GM21786 (cell line): ENCODE results near the gene PDHA2.
"Not testable (repeated sequence)": the region's sequence is repeated elsewhere in the genome, so short reads cannot be mapped to it uniquely, and the experiment has no call there.

Experiments
- ATAC-seq: cut with Tn5 transposase; IDR thresholded peaks from one replicate; pipeline ENCODE4 v1.9.1; 2021; ENCODE audit not compliant: unreplicated experiment

Gene PDHA2

DNA sequence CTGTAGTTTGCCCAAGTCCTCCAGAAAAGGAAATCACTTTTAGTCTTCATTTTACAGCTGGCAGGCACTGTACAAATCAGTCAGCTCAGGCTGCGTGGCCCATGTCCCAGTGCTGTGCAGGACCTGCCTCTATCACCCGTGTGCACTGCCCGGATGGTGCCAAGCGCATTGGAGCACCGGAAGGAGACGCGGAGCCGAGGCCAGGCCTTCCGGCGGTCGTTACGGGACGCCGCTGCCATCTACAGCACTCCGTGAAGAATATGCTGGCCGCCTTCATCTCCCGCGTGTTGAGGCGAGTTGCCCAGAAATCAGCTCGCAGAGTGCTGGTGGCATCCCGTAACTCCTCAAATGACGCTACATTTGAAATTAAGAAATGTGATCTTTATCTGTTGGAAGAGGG lies at the start of gene PDHA2:
Gene PDHA2 (plus strand): TSS at position 203 of the 400 bp plus-strand sequence. CDS start 58 bp downstream, at position 261.
- ATAC-seq: no peak

DNA sequence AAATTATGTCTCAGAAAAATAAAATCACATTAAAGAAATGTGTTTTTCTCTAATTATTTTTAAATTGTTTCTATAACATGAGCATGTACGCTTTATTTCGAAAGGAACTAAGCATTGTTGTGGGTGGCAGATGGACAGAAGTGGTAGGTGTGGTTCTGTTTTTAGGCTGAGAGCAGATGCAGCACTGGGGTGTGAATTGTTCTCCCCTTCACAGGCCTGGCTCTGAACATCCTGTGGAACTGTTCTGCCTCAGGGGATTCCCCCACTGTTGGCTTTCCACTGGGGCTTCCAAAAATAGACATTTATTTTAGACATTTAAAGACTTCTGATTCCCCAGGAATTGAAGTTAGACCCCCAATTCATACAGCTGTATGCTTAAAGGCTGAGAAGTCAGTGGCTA lies 41.9 kb upstream of the PDHA2 start:
- ATAC-seq: no peak

DNA sequence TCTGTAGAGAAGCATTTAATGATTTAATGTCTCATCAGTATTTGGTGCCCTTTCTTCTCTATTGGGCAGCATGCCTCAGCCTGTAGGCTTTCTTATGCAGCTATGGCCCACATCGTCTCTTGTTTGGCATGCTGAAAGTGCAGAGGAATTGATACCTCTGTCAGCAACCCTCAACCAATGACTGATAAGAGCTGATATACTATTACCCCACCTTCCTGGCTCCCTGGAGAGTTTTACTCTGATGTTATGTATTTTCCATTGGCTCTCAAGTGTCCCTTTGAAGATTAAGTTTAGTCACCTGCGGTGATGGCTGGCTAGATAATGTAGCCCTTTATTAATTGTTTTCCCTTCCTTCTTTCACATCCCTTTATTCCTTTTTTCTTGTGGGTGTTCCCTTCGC lies 41.2 kb upstream of the PDHA2 start:
- ATAC-seq: no peak

DNA sequence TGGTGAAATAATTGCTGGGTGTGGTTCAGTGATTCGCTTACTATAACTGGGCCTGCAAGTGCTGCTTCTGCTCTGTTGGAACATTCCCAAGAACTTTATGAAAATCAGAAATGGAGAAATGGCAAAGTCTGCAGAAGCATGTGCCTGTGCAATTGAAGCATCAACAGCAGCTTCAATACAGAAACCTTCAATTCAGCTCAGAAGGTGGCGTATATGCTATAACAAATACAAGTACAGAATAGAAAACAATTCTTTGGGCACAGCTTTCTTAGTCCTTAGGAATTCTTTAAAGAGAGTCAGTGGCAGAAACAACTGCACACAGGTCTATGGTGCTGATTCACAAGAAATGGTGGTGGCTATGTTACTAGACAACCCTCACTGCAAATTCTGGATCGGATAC lies 18.0 kb upstream of the PDHA2 start:
- ATAC-seq: no peak

DNA sequence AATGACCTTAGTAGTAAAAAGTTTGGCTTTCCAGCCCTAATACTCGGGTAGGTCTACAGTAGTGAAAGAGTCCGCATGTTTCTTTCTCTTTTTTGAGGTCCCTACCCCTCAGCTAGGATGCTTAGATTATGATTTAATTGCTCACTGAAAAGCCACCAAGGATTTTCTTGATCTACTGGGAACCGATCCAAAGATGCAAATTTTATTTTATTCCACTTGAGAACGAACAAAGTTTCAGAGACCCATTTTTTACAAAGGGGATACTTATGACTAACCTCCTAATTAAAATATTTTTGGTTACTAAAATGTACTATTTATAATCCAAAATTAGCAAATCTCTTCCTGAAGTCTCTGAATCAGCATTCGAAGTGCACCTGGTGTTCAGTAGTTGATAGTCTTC lies 14.3 kb upstream of the PDHA2 start:
- no peak for ATAC-seq

DNA sequence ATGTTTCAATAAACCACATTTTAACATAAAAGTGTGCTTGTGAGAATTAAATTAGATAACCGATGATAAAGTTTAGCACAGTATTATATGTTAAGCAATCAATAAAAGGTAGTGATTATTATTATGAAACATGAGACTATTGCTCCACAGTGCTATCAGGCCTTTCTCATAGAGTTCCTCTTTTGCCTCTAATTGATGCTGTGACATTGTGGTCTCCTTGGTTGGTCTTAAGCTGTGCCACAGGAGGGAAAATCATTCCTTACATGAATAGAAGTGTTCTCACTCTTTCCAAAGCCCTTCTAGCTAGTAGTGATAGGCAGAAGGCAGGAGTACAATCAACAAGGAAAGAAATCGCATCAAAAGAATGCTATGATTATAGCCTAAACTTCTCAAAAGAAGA lies 9.2 kb upstream of the PDHA2 start:
- ATAC-seq: no peak

DNA sequence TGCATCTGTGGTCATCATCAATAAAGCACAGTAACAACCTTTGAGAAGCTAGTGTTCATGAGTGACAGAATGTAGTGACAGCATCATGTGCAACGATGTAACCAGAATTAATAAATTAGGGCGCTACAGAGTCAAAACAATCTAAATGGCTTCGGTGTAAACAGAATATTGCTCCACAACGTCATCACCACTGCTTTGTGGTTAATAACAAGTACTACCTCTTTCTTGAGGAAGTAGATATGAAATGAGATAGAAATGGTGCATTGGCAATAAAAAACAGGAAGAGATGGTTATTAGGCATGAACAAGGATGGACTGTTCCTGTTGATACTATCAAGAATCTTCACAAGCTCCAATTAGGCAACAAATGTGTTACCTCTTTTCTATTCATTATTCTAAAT lies 8.7 kb upstream of the PDHA2 start:
- ATAC-seq: no peak

DNA sequence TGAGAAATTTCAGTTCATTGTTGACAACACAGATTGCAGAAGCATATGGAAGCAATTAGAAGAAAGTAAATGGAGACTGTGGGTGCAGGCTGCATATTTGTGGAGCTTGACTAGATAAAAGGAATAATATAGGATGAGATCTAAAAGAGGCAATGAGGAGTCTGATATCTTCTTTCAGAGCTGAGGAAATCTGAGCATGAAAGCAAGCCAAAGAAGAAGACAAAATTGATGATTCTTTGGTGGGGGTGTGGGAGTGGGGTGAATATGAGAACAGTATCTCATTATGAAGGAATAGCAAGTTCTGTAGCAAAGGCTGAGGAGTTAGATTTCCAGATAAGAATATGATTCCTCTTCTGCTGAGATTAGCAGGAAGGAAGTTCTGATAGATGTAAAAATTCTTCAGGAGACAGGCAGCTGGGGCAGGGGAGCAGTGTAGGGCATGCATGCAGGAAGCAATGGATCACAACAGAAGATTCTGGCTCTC lies 6.1 kb upstream of the PDHA2 start:
- no peak for ATAC-seq

DNA sequence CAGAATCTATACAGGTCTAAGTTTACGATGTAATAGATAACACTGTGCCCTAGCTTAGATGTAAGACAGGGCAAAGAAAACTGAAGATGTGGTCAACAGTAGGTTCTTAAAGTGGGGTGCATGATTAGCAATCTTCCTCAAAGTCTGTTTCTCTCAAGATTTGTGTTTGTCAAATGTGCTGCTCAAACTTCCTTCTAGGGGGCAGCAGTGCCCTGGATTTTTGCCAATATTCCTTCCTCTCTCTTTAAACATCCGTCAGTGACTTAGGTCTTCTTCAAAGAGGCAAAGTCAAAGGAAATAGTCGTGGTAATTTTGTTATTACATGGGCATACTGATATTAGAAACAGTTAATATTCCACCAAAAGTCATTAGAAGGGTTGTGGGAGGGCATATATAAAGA lies 4.2 kb upstream of the PDHA2 start:
- no peak for ATAC-seq

DNA sequence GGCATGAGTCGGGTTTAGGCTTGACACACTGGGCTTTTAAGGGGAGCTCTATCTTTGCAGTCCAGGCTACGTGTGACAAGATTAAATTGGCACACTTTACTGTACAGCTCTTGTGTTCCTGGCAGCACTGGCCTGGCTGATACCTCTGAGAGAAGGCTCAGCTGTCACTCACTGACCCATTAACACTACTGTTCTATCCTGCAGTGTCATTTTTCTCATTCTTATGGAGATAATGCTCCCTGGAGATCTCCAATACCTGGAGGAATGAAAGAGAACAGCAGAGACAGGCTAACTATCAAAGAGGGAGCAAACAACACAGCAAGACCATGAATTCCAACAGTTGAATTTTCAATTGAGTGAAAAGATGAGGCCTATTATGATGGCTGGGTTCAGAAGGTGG lies 1.7 kb upstream of the PDHA2 start:
- ATAC-seq: no peak

DNA sequence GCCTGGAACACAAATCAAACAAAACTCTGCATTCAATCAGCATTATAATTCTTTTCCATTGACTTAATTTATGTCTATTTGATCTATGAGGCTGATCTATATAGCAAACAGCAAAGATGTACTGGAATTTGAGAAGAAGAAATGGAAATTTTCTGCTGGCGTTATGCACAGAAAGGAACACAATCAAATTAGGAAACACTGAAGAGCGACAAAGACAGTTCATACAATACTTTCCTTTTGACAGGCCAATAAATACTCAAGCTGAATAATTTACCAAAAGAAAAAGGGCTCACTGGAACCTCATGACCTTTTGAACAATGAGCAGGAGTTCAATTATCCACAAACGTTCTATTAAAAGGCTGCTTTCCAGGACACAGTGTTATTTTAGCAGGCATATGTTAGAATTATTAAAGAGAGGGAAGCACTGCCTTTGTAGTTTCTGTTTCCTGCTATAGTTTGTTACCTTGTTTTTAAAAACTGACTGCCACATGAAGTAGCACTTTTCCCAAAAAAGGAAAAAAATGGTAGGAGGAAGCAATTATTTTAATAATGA lies 8.1 kb downstream of the PDHA2 start:
- no peak for ATAC-seq

DNA sequence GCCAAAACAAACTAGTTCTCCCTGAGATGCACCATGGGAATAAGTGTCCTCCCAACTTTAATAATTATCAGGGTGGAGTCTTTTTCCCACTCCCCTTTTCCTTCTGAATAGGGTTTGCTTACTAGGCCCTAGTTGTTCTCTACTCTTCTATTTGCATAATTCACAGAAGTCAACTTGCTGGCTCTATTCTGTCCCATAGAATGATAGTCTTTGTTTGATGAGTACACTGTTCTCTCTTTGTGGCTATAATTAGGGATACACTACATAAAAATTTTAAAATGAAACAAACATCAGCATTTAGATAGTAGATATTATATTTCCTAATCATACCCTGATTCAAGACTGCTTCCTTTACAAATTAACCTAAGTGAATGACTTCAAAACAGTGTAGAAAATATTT lies 10.3 kb downstream of the PDHA2 start:
- ATAC-seq: no peak

DNA sequence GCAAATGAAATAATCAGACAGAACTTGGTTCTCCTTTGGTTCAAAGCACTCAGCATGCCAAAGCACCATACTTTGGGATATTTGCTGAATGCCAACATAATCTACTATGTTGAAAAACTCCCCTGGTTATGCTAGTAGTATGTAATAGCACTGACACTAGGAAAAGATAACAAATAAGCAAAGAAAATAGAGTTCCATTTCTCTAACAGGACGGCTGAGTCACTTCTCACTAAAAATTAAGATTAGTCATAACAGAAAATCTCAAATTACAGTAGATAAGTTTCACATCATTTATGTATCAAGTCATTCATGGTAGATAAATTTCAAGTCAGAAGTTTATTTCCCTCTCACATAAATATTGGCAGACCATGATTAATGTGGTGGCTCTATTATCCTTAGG lies 17.9 kb downstream of the PDHA2 start:
- ATAC-seq: no peak

DNA sequence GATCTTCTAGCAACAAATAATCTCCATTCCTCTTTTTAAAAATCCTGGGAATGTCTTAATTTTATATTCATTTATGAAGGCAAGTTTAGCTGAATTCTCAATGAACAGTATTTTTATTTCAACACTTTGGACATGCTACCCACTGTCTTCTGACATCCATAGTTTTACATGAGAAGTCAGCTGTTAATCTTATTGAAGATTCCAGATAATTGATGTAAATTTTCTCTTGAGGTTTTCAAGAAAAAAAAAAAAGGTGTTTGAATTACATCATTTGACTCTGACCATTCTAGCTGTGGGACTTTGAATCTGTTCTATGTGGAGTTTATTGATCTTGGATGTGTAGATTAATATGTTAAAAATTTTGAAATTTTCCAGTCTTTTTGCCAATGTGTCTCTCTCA lies 28.0 kb downstream of the PDHA2 start:
- ATAC-seq: no peak

DNA sequence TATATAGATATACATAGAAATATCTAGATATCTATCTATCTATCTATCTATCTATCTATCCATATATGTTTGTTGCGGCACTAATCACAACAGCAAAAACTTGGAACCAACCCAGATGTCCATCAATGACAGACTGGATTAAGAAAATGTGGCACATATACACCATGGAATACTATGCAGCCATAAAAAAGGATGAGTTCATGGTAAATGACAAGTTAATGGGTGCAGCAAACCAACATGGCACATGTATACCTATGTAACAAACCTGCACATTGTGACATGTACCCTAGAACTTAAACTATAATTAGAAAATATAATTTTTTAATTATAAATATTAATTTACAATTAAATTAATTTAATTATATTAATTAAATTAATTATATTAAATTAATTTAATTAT lies 29.5 kb downstream of the PDHA2 start:
- not testable (repeated sequence) for ATAC-seq

DNA sequence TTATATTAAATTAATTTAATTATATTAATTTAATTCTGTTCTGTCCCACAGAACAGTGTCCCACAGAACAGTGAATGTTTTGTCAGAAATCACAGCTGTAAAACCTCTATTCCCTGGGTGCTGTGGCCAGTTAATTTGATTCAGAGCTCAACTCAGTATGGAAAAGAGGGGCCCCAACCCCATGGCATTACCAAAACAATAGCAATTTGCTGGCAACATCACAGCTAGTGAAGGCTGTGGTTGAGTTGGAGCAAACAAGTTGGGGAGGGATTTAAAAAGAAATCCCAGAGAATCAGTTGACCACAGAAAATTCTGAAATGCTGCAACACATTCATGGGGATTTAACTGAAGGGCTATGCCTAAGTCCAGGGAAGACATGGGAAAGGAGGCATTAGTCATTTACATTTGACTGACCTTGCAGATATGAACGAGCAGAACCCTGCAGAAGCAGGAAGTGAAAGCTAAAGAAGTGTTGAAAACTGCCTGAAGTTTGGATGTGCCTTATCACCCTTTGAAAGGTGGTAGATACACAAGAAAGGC lies 30.1 kb downstream of the PDHA2 start:
- ATAC-seq: no peak

DNA sequence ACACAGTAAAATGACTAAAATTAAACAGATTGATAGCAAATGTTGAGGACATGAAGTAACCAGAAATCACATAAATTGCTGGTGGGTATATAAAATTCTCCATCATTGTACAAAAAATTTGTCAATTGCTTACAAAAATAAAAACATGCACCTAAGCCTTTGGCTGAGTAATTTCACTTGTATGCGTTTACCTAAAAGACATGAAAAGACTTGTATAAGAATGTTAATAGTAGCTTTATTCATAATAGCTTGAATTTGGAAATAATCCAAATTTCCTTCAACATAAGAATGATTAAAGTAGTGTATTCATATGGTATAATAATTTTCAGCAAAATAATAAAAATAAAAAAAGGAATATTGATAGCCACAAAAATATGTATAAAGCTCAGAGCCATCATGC lies 37.7 kb downstream of the PDHA2 start:
- no peak for ATAC-seq

DNA sequence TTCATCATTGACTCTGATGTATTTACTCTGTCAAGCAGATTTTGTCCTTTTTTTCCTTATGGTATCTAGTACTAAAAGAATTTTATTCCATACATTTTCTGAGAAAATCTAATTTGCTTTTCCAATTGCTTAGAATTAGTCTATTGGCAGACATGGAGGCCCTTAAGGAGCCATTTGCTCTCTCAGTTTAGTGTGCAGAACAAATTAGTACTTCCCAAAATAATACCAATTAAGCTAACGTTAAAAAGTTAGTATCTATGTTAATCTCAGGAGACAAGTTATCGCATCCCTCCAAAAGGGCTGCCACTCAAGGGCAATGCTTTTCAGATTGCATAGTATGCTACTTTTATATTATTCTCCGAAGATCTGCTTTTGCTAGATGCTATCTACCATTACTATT lies 47.7 kb downstream of the PDHA2 start:
- ATAC-seq: no peak

DNA sequence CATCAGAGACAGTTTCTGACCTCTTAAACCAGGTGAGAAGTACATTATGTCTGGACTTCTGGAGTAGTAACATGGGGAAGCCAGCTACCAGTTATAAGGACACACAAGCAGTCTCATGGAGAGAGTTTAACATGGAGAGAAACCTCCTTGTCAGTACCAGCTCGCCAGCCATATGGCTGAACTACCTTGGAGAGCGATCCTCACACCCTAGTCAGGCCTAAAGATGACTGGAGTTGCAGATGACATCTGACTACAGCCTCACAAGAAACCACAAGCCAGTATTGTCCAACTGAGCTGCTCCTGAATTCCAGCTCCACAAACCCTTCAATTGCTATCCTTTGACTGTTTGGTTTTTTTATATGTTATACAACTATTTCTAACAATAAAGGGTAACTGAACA lies 49.8 kb downstream of the PDHA2 start:
- no peak for ATAC-seq
